Neutrophil (primary cell): ENCODE measurements around the gene NHLH2.

Experiments
- H3K27ac ChIP-seq: fragments of 200-600 bp; sonication (generic); 2 replicates; pipeline ENCODE4 v1.5.1; 2016; ENCODE audit warnings: mild to moderate bottlenecking, moderate library complexity
- H3K27me3 ChIP-seq: fragments of 200-600 bp; sonication (generic); 2 replicates; pipeline ENCODE4 v1.6.0; 2016; ENCODE audit warnings: mild to moderate bottlenecking
- H3K36me3 ChIP-seq: fragments of 200-600 bp; sonication (generic); 2 replicates; pipeline ENCODE4 v1.5.1; 2017
- H3K4me1 ChIP-seq, 2 experiments: fragments of 200-600 bp in 1 of 2; sonication (generic) in 1 of 2; 1 replicate in 1 of 2; 2 replicates in 1 of 2; pipeline versions ENCODE4 v1.5.1 to v1.6.1; 2013 to 2016; ENCODE audit warnings: low read depth in 1 of 2, low read length in 1 of 2, mild to moderate bottlenecking in 1 of 2, moderate library complexity in 1 of 2; ENCODE audit not compliant: control insufficient read depth in 1 of 2, insufficient read depth in 1 of 2
- H3K4me3 ChIP-seq, 2 experiments: fragments of 200-600 bp in 1 of 2; sonication (generic) in 1 of 2; 1 replicate in 1 of 2; 2 replicates in 1 of 2; pipeline ENCODE4 v1.5.1; 2013 to 2016; ENCODE audit warnings: low read depth in 1 of 2, low read length in 1 of 2, mild to moderate bottlenecking in 1 of 2, moderate library complexity in 1 of 2
- H3K9me3 ChIP-seq: fragments of 200-600 bp; sonication (generic); 2 replicates; pipeline ENCODE4 v1.5.1; 2016
- TF ChIP-seq, protein P1 (sequence below): fragments of 200-600 bp; sonication (generic); IDR thresholded peaks from 2 replicates; pipeline ENCODE4 v1.5.1; 2016; ENCODE audit warnings: antibody characterized with exemption

The NHLH2 gene

DNA sequence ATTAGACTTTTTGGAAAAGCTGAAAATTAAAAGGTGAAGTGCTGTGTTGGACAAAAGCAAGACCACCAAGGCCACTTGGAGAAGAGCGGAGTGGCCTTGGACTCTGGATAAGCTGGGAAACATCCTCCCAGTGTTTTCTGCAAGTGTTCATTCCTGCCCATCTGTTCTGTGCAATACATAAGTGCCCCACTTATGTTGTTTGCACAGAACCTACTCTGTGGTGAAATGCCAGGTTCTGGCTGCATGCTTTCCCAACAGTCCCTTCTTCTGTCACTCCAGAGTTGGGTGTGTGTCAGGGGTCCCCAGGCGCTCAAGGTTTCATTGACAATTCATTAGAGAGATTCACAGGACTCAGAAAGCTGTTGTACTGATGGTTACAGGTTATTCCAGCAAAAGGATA lies 30.3 kb downstream of the NHLH2 start:
- TF ChIP-seq, protein P1, sequence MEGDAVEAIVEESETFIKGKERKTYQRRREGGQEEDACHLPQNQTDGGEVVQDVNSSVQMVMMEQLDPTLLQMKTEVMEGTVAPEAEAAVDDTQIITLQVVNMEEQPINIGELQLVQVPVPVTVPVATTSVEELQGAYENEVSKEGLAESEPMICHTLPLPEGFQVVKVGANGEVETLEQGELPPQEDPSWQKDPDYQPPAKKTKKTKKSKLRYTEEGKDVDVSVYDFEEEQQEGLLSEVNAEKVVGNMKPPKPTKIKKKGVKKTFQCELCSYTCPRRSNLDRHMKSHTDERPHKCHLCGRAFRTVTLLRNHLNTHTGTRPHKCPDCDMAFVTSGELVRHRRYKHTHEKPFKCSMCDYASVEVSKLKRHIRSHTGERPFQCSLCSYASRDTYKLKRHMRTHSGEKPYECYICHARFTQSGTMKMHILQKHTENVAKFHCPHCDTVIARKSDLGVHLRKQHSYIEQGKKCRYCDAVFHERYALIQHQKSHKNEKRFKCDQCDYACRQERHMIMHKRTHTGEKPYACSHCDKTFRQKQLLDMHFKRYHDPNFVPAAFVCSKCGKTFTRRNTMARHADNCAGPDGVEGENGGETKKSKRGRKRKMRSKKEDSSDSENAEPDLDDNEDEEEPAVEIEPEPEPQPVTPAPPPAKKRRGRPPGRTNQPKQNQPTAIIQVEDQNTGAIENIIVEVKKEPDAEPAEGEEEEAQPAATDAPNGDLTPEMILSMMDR, result no peak
- Histone ChIP-seq H3K36me3 (no peaks in the 10 kb centered on the region), H3K4me3 (no peak overlapping the region), H3K9me3 (no peaks in the 10 kb centered on the region), H3K27me3 (no peaks in the 10 kb centered on the region), H3K4me1 (peaks cover 0 to 3% of the 10 kb centered on the region in 2 experiments), H3K27ac (no peak overlapping the region)

DNA sequence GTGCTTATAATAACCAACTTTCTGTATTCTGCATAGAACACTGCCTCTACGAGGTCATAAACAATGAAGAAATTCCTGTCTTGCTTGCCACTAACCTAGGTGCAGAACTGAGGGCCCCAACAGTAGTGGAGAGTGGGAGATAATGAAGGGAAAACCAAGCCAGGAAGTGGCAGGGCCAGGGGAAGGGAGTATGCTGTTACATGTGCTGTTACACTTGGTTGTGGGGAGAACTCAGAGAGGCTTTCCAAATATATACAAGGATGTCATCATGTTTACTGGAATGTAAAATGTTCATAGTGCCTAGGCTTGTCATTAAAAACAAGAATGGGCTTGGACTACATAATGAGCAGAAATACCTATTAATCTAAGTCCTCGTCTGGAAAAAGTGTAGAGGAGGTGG lies 31.1 kb downstream of the NHLH2 start:
- Histone ChIP-seq H3K27ac (no peak overlapping the region), H3K9me3 (no peaks in the 10 kb centered on the region), H3K4me1 (peaks cover 0 to 3% of the 10 kb centered on the region in 2 experiments), H3K27me3 (no peaks in the 10 kb centered on the region), H3K4me3 (no peak overlapping the region), H3K36me3 (no peaks in the 10 kb centered on the region)
- TF ChIP-seq, protein P1, result no peak

DNA sequence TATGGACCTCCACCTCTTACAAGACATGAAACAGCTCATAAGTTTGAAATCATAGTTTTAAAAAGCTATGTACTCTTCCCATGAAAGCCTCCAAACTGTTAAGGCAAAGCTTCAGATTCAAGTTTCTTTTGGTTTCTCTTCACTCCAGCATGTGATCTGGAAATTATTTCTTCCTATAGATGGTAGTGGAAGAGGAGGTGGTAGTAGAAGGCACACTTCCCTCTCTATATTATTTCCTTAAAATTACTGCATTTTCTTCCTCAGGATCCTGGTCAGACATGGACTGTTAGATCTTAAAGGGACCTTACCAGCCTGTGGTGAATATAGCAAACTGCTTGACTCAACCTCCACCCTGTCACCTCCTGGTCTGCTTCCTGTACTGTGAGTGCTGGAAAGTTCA lies 31.9 kb downstream of the NHLH2 start:
- Histone ChIP-seq H3K36me3 (no peaks in the 10 kb centered on the region), H3K27ac (no peak overlapping the region), H3K9me3 (no peaks in the 10 kb centered on the region), H3K4me1 (peaks cover 0 to 3% of the 10 kb centered on the region in 2 experiments), H3K4me3 (no peak overlapping the region), H3K27me3 (no peaks in the 10 kb centered on the region)
- TF ChIP-seq, protein P1, result no peak

DNA sequence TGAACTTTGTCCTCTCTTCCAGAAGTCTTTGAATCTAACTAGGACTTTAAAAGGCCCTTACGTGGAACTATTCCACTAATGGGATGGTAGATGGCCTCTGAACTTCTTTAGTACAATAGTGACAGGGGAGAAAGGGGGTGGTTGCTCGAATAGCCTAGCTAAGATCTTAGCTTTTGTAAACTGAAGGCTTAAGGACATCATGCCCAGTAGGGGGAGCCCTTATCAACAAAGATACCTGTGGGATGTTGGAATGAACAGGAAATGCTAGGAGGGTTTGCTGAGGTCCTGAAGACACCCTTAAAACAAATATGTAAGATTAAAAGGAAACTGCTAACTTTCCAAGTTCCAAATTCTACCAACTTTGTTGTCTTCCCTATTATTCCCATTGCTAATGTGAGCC lies 33.2 kb downstream of the NHLH2 start:
- Histone ChIP-seq H3K4me3 (no peak overlapping the region), H3K9me3 (no peaks in the 10 kb centered on the region), H3K27me3 (no peaks in the 10 kb centered on the region), H3K4me1 (peaks cover 0 to 3% of the 10 kb centered on the region in 2 experiments), H3K36me3 (no peaks in the 10 kb centered on the region), H3K27ac (no peak overlapping the region)
- TF ChIP-seq, protein P1, result peak; percentile 56

DNA sequence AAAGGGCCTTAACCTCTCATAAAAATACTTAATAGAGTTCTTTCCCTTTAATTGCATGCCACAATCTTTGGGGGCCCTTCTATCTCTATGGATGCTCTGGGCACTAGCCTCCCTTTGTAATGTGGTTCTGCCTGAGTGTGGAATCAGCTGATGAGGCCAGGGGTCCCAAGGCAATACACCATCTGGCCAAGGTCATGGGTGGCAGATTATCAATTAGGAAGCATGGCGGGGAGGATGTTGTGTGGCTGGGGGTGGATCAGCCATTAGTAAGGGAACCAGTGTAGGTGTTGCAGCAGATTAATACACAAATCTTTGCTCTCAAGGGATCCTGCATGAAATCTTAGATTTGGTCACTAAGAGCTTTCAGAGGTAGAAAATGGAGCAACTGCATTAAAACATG lies 35.3 kb downstream of the NHLH2 start:
- Histone ChIP-seq H3K27me3 (no peaks in the 10 kb centered on the region), H3K4me3 (no peak overlapping the region), H3K27ac (no peak overlapping the region), H3K9me3 (no peaks in the 10 kb centered on the region), H3K36me3 (no peaks in the 10 kb centered on the region), H3K4me1 (peaks cover 0 to 3% of the 10 kb centered on the region in 2 experiments)
- TF ChIP-seq, protein P1, result no peak

DNA sequence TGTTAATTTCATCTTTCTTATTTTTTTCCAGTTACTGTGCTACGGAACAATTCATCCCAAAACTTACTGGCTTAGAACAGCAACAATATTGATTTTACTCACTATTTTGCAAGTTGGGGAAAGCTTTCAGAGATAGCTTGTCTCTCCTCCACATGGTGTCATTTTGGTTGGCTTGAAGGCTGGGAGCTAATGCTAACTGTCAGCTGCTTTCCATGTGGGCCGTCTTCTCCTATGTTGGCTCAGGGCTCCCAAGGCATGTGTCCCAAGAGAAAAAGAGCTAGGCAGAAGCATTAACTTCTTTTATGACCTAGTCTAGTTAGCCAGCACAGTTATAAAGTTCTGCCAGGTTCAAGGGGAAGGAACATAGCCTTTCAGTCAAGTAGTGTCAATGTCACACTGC lies 38.5 kb downstream of the NHLH2 start:
- TF ChIP-seq, protein P1, result no peak
- H3K27me3 ChIP-seq, result no peaks in the 10 kb centered on the region
- no peak overlapping the region for H3K27ac ChIP-seq
- no peaks in the 10 kb centered on the region for H3K9me3 ChIP-seq
- H3K4me1 ChIP-seq, result no peaks in the 10 kb centered on the region
- H3K4me3 ChIP-seq, result no peak overlapping the region
- H3K36me3 ChIP-seq, result no peaks in the 10 kb centered on the region
